Neural crest cell (in vitro differentiated cells): Measurements from ENCODE around the gene FAM153A. TPM values are rescaled to one million over a fixed set of nuclear protein-coding genes. Genes with fewer than 3 reads are reported as not detected.
"Not testable (repeated sequence)": the region's sequence is repeated elsewhere in the genome, so short reads cannot be mapped to it uniquely, and the experiment has no call there.

ENCODE experiments used
- DNase-seq: peaks from one replicate; pipeline ENCODE4 v3.0.0; 2021; ENCODE audit warnings: low read depth, mixed read lengths, low spot score
- H3K27ac Mint-ChIP-seq: one replicate; pipeline ENCODE4 v1.8.0; 2021; ENCODE audit warnings: mild to moderate bottlenecking, mixed read lengths; ENCODE audit not compliant: unreplicated experiment
- H3K27me3 Mint-ChIP-seq: 2 replicates; pipeline ENCODE4 v1.8.0; 2021; ENCODE audit warnings: low read depth, mild to moderate bottlenecking, mixed read lengths
- H3K36me3 Mint-ChIP-seq: 2 replicates; pipeline ENCODE4 v1.8.0; 2021; ENCODE audit warnings: low read depth, mild to moderate bottlenecking, mixed read lengths
- H3K4me1 Mint-ChIP-seq: 2 replicates; pipeline ENCODE4 v1.8.0; 2021; ENCODE audit warnings: mixed read lengths
- H3K4me3 Mint-ChIP-seq: one replicate; pipeline ENCODE4 v1.8.0; 2021; ENCODE audit warnings: mild to moderate bottlenecking, mixed read lengths
- H3K9me3 Mint-ChIP-seq: 2 replicates; pipeline ENCODE4 v1.8.0; 2021; ENCODE audit warnings: mixed read lengths
- long read RNA-seq: library from polyadenylated mRNA; unstranded; transcript quantifications from one replicate; pipeline ENCODE4 v2.0.0, GENCODE V29; 2020
- total RNA-seq: library from RNA; stranded (reverse); gene quantifications from 2 replicates; pipeline ENCODE4 v1.2.1, GENCODE V29; 2021

The FAM153A gene
- not detected in 2 replicates for total RNA-seq
- long read RNA-seq: 0 reads

GRCh38 chr5:177782792-177783633, at the start of gene FAM153A:
FAM153A (minus strand) TSS chr5:177782899.
- not testable (repeated sequence) for H3K27me3 Mint-ChIP-seq, H3K4me3 Mint-ChIP-seq, H3K9me3 Mint-ChIP-seq, H3K36me3 Mint-ChIP-seq, H3K27ac Mint-ChIP-seq, DNase-seq, H3K4me1 Mint-ChIP-seq

GRCh38 chr5:177832287-177832686, 49.6 kb upstream of the FAM153A start:
- not testable (repeated sequence) for H3K9me3 Mint-ChIP-seq, H3K36me3 Mint-ChIP-seq, DNase-seq, H3K27me3 Mint-ChIP-seq, H3K4me1 Mint-ChIP-seq, H3K4me3 Mint-ChIP-seq, H3K27ac Mint-ChIP-seq

GRCh38 chr5:177826073-177826472, 43.4 kb upstream of the FAM153A start:
- H3K36me3 Mint-ChIP-seq, DNase-seq, H3K4me1 Mint-ChIP-seq, H3K27ac Mint-ChIP-seq, H3K27me3 Mint-ChIP-seq, H3K4me3 Mint-ChIP-seq, H3K9me3 Mint-ChIP-seq: not testable (repeated sequence)

- DNase-seq, H3K4me3 Mint-ChIP-seq, H3K27ac Mint-ChIP-seq, H3K27me3 Mint-ChIP-seq, H3K9me3 Mint-ChIP-seq, H3K36me3 Mint-ChIP-seq, H3K4me1 Mint-ChIP-seq: not testable (repeated sequence)
Observed at GRCh38 chr5:177824776-177825175, 42.1 kb upstream of the FAM153A start.

- H3K27me3 Mint-ChIP-seq, H3K4me1 Mint-ChIP-seq, DNase-seq, H3K27ac Mint-ChIP-seq, H3K9me3 Mint-ChIP-seq, H3K36me3 Mint-ChIP-seq, H3K4me3 Mint-ChIP-seq: not testable (repeated sequence)
Observed at GRCh38 chr5:177822489-177822888, 39.8 kb upstream of the FAM153A start.

- H3K4me3 Mint-ChIP-seq, H3K9me3 Mint-ChIP-seq, H3K27me3 Mint-ChIP-seq, H3K27ac Mint-ChIP-seq, H3K36me3 Mint-ChIP-seq, H3K4me1 Mint-ChIP-seq, DNase-seq: not testable (repeated sequence)
Observed at GRCh38 chr5:177819664-177820063, 37.0 kb upstream of the FAM153A start.

- not testable (repeated sequence) for H3K36me3 Mint-ChIP-seq, DNase-seq, H3K27ac Mint-ChIP-seq, H3K4me3 Mint-ChIP-seq, H3K9me3 Mint-ChIP-seq, H3K27me3 Mint-ChIP-seq, H3K4me1 Mint-ChIP-seq
Observed at GRCh38 chr5:177812814-177813425, 30.2 kb upstream of the FAM153A start.

- H3K36me3 Mint-ChIP-seq, H3K4me1 Mint-ChIP-seq, H3K27ac Mint-ChIP-seq, DNase-seq, H3K9me3 Mint-ChIP-seq, H3K4me3 Mint-ChIP-seq, H3K27me3 Mint-ChIP-seq: not testable (repeated sequence)
Observed at GRCh38 chr5:177812160-177812743, 29.6 kb upstream of the FAM153A start.

GRCh38 chr5:177809209-177809913, 26.7 kb upstream of the FAM153A start:
- not testable (repeated sequence) for DNase-seq, H3K9me3 Mint-ChIP-seq, H3K4me3 Mint-ChIP-seq, H3K36me3 Mint-ChIP-seq, H3K27ac Mint-ChIP-seq, H3K4me1 Mint-ChIP-seq, H3K27me3 Mint-ChIP-seq

- H3K27ac Mint-ChIP-seq, H3K4me1 Mint-ChIP-seq, DNase-seq, H3K4me3 Mint-ChIP-seq, H3K27me3 Mint-ChIP-seq, H3K36me3 Mint-ChIP-seq, H3K9me3 Mint-ChIP-seq: not testable (repeated sequence)
Observed at GRCh38 chr5:177808420-177808819, 25.7 kb upstream of the FAM153A start.

GRCh38 chr5:177807265-177807664, 24.6 kb upstream of the FAM153A start:
- not testable (repeated sequence) for H3K36me3 Mint-ChIP-seq, H3K27ac Mint-ChIP-seq, H3K27me3 Mint-ChIP-seq, DNase-seq, H3K4me1 Mint-ChIP-seq, H3K4me3 Mint-ChIP-seq, H3K9me3 Mint-ChIP-seq

- not testable (repeated sequence) for H3K36me3 Mint-ChIP-seq, H3K27ac Mint-ChIP-seq, DNase-seq, H3K4me1 Mint-ChIP-seq, H3K27me3 Mint-ChIP-seq, H3K4me3 Mint-ChIP-seq, H3K9me3 Mint-ChIP-seq
Observed at GRCh38 chr5:177801427-177801826, 18.7 kb upstream of the FAM153A start.

- H3K27ac Mint-ChIP-seq, H3K4me1 Mint-ChIP-seq, H3K9me3 Mint-ChIP-seq, H3K36me3 Mint-ChIP-seq, H3K27me3 Mint-ChIP-seq, H3K4me3 Mint-ChIP-seq, DNase-seq: not testable (repeated sequence)
Observed at GRCh38 chr5:177798237-177798840, 15.6 kb upstream of the FAM153A start.
